D721Med (cell line): ENCODE data around the gene DEPP1.

Source experiments
- DNase-seq: peaks from one replicate; pipeline ENCODE4 v3.0.0; 2011; ENCODE audit warnings: low spot score; ENCODE audit not compliant: insufficient read length
- FAIRE-seq: peaks from 2 replicates; lab custom pipeline; 2011; peaks lifted over from hg19 to GRCh38; lab: Jason Lieb, UNC
- TF ChIP-seq, protein P1 (sequence below): IDR thresholded peaks from 2 replicates; pipeline ENCODE4 v1.5.1; 2012; ENCODE audit warnings: mild to moderate bottlenecking, control low read depth; ENCODE audit not compliant: insufficient read depth; ENCODE audit errors: missing control alignments

Gene DEPP1

DNA sequence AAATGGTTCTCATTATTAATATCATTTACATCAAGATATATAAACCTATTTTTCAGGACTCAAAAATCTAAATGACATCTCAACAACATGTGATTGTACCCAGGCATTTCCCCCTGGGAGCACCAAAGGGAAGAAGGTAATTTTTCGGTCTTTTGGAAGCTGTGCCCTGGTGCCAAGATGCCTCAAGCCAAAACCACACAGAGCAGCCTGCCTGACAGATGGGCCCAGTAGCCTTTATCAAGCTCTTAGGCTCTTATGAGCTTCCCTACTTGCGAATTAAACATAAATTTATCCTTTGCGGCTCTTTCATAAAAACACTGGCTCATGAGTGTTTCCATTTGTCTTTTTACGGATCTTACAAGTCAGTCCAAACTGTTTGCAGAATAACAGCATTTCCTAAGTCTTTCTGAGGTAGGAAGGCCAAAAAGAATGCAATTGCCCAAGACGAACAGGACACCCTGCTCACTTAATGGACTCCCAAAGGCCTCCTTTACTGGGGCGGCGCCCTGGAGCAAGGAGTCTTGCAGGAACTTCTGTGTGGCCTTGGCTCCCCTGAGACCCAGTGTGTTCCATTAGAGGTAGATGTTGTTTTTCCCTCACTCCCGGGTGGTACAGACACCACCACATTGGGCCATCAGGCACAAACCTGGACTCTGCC lies 23.1 kb downstream of the DEPP1 start:
- TF ChIP-seq, protein P1, sequence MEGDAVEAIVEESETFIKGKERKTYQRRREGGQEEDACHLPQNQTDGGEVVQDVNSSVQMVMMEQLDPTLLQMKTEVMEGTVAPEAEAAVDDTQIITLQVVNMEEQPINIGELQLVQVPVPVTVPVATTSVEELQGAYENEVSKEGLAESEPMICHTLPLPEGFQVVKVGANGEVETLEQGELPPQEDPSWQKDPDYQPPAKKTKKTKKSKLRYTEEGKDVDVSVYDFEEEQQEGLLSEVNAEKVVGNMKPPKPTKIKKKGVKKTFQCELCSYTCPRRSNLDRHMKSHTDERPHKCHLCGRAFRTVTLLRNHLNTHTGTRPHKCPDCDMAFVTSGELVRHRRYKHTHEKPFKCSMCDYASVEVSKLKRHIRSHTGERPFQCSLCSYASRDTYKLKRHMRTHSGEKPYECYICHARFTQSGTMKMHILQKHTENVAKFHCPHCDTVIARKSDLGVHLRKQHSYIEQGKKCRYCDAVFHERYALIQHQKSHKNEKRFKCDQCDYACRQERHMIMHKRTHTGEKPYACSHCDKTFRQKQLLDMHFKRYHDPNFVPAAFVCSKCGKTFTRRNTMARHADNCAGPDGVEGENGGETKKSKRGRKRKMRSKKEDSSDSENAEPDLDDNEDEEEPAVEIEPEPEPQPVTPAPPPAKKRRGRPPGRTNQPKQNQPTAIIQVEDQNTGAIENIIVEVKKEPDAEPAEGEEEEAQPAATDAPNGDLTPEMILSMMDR: no peak
- DNase-seq (no peak), FAIRE-seq (no peak)

DNA sequence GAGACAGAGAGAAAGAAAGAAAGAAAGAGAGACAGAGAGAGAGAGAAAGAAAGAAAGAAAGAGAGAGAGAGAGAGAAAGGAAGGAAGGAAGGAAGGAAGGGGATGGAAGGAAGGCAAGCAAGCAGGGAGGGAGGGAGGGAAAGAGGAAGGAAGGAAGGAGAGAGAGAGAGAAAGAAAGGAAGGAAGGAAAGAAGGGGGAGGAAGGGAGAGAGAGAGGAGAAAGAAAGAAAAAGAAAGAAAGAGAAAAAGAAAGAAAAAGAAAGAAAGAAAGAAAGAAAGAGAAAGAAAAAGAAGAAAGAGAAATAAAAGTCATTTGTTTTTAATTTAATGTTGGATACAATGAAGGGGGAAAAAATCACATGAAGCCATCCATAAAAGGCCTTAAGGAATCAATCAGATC lies 23.6 kb downstream of the DEPP1 start:
- TF ChIP-seq, protein P1: no peak
- FAIRE-seq: no peak
- no peak for DNase-seq

DNA sequence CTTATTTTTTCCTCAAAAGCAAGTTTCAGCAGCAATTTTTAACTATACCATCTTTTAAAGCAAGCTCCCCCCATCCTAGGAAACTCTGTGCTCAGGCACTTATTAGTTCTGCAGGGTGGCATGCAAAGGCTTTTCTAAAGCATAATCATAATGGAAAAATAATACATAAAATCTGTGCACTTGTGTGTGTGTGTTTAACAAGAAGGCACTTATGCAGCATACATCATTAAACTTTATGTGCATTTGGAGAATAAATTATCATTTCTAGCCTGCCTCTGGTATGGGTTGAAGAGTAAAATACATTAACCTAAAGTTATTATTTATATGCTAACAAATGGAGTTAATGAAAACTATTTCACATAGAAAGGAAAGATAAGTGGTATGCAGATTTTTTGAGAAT lies 24.6 kb downstream of the DEPP1 start:
- TF ChIP-seq, protein P1: no peak
- DNase-seq: no peak
- no peak for FAIRE-seq

DNA sequence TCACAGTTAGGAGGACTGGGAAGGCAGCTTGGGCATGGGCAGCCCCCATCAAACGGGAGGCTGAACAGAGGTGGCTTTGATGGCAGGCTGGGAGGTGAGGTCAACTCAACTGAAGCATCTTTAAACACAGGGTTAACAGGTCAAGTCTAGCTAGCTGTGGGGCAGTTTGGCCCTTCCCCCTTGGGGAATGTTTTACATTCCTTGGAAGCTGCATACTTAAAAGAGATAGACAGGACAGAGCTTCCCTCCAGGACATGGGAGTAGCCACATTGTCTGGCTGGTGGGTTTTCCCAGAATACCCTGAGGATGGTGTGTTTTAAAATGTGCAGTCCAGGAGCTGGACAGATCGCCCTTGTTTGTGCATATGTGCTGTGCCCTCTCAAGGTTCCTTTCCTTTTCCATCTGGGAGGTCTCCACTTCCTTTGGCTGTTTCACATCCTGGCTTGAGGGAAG lies 25.8 kb downstream of the DEPP1 start:
- DNase-seq: no peak
- TF ChIP-seq, protein P1: no peak
- FAIRE-seq: no peak

DNA sequence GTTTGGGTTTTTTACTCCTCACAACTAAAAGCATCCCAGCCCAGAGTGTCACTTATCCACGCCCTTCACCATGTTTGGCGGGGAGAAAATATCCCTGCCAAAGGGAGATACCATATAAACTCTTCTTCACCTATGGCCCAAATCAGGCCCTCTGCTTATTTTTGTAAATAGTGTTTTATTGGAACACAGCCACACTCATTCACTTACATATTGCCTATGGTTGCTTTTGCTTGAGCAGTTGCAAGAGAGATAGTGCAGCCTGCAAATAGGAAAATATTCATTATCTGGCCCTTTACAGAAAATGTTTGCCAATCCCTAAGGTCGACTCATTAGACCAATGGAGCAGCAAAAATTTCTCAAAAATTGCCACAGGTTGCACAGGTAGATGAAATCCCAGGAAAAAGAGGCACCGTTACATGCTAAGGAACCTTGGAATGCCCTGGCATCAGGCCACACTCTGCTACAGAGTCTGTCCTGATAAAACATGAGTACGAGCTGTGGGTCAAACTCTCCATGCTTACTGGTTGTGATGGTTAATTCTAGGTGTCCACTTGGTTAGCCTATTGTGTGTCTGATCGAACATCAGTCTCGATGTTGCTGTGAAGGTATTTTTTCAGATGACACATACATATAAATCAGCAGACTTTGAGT lies 26.9 kb downstream of the DEPP1 start:
- TF ChIP-seq, protein P1: no peak
- no peak for FAIRE-seq
- no peak for DNase-seq

DNA sequence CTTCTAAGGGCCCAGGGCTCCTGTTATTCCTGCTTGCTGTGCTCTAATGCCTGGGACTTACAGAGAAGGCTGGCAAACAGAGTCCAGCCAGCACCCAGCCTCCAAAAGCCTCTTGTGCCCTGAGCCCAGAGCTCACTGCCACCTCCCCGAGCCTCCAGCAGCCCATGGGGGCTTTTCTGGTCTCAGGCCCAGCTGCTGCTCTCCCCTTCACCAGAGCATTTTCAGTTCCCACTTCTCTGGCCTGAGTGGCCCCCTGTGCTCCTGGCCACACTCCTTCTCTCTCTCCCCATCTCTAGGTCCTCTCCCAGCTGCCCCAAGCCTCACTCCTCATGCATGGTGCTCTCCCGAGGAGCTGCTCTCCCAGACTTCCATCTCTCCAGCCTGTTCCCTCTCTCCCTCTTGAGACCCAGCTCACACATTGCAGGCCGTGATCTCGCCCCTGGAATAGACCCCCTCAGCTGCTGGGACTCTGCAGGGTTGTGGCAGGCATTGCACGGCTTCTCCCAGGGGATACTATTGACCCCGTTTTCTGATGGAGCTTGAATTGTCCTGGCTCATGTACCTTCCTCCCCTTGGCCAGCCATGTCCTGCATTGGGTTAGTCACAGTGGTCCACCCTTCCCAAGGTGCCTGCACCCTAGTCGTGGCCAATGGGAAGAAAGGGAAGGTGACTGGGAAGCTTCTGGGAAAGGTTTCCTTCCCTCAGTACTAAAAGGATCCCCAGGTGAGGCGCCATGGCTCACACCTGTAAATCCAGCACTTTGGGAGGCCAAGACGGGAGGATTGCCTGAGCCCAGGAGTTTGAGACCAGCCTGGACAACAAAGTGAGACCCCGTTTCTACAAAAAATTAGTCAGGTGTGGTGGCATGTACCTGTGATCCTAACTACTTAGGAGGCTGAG lies 28.0 kb downstream of the DEPP1 start:
- FAIRE-seq (no peak), DNase-seq (no peak)
- TF ChIP-seq, protein P1: no peak
